Suppressor macrophage treated with lipopolysaccharide for 1 hour (primary cell): ENCODE data around the gene CD276.
"Not testable (repeated sequence)": the region's sequence is repeated elsewhere in the genome, so short reads cannot be mapped to it uniquely, and the experiment has no call there.

Source experiments
- DNase-seq, 3 donors: peaks; one replicate each; pipeline ENCODE4 v3.0.0-alpha.2; 2020 to 2022

The CD276 gene

DNA sequence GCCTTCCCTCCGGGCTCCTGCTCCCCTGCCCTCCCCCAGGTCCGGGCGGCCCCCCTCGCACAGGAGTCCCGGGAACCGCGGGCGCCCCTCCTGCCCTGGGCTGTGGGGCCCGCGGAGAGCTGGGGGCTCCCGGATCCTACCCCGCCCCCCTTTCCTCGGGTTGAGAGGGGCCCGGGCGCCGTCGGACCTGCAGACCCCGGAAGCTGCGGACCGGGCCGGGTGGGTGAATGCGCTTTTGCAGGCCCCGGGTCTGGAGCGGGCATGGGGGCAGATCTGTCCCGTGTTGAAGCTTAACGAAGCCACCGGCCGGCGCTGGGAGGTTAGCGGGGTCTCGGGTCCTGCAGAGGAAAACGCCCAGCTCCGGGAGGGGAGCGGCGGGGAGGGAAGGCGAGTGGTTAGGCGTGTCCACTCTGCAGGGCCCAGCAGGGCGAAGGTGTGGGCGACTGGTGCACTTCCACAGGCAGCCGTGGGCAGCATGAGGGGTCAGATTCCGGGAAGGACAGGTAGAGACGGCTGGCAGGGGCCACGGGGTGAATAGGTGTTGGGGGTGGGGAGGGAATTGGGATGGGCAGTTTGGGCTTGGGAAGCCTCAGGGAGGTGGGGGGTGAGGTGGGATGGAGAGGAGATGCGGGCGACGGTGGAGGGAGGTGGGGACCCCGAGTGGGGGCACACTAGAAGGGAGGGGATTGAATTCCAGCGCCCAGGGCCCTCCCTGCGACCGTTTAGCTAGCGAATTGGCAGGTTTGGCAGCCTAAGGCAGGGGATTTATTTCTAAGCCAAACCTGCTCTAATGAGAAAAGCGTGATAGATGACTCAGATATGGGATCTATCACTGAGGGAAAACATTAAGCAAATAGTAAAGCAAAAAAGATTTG is 635 bp downstream of the CD276 start:
- DNase-seq, result peak in 1 of 3 donors; percentile 57

- no peak for DNase-seq
Measured at GRCh38 chr15:73685981-73686380, 1.8 kb downstream of the CD276 start.

- peak; percentile 92 to 97 (median 96) for DNase-seq
Measured at GRCh38 chr15:73686781-73687256, 2.6 kb downstream of the CD276 start.

DNA sequence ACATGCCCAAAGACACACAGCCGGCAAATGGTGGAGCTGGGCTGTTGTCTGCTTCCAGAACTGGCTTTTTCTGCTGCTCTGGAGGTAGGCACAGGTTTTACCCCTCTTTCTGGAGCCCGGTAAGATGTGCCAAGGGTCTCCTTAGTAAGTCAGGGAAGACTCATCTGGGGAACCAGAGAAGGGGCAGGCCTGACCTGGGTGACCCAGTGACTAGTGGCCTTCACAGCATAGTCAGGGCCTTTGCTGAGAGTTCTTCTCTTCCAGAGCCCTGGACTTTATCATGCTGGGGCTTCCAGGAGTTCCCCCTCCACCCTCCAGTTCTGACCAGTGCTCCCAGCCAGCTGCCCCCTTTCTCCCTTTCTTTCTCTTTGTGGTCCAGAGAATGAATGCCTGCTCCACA is 3.2 kb downstream of the CD276 start:
- DNase-seq, result peak in 2 of 3 donors; percentile 58 to 60

DNA sequence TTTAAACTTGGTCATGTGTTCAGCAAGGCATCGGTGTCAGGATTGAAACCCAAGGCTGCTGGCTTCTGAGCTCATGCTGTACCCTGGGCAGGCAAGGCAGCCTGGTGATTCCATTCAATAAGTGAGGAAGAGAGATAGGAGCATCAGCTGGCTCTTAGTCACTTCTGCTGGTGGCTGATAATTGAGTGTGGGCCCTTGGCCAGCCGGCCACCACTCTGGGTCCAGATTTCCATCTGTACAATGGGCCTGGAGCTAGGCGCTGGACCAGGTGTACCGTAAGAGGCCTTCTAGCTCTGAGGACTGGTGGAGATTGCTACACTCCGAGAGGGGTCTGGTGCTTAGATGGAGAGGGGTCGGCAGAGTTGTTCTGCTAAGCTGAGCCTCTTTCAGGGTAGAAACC is 4.3 kb downstream of the CD276 start:
- peak; percentile 76 to 81 (median 76) for DNase-seq

DNA sequence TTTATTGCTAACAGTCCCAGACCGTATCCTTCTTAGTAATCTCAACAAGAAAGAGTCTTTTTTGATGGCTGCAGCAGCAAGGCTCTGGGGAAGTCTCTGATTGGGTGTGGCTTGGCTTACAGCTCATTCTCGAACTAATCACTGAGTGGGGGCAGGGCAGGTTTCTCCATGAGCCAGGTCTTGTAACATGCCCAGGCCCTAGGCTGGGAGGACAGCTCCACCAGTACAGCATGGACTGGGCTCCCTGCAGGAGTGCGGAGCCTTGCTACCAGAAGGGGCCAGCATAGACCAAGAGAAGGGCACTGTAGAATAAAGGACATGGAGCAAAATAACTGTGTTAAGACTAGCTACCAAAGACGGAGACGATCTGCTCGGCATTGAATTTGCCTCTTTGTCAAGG is 7.2 kb downstream of the CD276 start:
- DNase-seq, result peak; percentile 46 to 57 (median 50)

DNA sequence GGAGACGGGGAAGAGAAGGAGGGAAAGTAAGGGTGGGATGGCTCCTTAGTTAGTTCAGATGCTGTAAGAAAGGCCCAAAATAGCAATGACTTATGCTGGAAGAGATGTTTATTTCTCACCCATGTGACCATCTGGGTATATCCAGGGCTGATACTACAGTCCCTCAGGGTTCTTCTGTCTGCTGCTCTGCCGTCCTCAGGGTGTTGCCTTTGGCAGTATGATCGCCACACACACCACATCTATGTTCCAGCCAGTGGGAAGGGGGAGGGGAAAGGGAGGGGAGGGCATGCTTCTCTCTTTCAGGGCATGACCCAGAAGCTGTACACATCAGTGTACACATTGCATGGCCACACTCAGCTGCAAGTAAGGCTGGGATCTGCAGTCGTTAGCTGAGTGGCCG is 10.2 kb downstream of the CD276 start:
- no peak for DNase-seq

DNA sequence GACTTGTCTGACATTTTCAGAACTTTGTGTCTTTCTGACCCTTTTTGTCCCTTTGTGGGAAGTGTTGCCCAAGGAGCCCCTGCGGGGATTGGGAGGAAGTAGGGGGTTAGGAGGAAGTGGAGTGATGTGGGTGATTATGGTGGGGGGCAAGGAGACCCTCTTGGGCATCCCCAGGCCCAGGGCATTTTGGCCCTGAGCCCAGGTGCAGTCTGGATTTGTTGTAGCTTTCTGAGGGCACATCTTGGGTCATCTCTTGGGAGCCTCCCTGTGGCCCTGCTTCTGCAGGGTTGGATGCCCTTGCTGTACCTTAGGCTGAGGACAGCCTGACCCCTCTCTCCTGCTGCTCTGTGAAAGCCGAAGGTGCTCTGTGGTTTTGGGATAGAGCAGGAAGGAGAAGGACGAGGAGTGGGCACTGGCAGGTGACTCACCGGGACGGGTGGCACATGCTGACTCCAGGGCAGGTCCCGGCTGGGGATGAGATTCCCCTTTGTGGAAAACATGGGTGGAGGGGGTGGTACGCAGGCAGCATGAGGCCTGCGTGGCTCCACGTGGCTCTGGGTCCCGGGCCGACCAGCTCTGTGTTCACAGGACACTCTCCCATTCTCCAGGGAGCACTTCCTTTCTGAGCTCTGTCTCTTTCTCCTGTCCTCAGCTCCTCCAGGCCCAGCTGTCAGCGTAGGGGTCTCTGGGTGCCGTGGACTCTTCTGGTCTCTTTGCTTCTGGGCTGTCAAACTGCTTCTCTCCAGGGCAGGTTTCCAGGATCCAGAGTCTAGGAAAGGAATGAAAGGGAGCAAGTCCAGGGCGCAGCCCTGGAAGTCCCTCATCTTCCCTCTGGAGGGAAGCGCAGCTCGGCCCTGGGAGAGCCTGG is 11.8 kb downstream of the CD276 start:
- peak in 1 of 3 donors; percentile 41 for DNase-seq

DNA sequence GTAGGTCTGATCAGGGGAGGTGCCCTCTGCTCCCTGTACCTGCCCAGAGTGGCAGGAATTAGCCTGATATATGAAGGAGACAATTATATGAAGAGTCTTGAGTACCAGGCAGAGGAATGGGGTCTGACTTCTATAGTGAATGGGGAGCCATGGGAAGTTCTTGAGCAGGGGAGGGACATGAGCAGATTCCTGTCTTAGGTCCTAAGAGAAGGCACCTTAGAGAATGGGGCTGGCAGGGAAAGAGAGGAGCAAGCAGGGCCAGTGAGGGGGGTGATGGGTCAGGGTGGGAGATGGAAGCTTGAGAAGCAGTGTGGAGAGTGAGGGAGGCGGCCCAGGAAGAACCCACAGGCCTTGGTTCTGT is 12.4 kb downstream of the CD276 start:
- no peak for DNase-seq

DNA sequence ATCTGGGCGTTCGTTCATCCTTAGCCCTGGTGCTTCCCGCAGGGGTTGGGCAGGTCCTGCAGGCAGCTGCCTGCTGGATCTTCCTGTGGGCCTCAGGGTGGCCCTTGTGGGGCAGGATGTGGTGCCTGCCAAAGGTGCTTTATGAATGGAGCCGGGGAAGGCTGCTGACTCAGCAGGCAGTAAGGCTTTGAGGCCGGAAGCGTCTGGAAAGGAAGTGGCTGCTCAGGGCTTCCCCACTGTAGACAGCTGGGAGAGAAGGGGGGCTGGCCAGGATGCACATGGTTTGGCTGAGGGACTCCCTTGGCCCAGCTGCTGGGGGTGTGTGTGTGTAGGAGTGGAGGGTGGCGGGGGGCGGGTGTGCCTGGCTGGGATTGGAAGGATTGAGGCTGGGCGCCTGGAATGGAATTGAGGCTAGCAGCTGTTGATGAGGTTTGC is 12.9 kb downstream of the CD276 start:
- peak; percentile 85 to 88 (median 86) for DNase-seq

DNA sequence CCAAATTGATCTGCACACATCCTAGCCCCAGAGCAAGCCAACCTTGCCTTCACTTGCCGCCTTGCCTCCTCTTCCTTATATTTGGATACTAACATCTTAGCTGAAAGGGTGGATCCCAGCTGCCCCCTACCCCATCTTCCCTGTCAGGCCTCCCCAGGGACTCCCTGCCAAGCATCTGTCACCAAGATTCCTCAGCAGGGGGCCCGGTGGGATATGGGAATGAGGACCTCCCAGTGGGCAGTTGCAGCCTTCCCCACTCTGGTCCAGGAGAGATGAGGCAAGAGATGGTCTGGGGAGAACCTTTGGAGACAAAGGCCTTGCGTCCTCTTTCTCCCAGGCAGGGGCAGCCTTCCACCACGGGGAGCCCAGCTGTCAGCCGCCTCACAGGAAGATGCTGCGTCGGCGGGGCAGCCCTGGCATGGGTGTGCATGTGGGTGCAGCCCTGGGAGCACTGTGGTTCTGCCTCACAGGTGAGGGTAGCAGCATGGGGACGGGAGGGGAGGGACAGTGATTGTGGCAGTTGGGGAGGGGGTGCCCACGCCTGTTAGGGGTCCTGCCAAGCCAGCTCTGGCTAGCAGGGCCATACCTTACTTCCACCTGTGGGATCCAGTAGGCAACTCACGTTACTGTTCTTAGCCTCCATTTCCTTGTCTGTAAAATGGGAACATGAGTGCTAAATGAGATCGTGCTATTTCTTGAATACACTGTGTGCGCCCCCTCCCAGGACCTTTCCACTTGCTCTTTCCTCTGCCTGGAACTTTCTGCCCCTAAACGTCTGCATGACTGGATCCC is 15.3 kb downstream of the CD276 start:
- DNase-seq, result no peak

- DNase-seq, result peak; percentile 88 to 93 (median 90)
Measured at GRCh38 chr15:73700041-73700842, 16.1 kb downstream of the CD276 start.

GRCh38 chr15:73702311-73703239 is 18.4 kb downstream of the CD276 start:
- DNase-seq, result not testable (repeated sequence)

DNA sequence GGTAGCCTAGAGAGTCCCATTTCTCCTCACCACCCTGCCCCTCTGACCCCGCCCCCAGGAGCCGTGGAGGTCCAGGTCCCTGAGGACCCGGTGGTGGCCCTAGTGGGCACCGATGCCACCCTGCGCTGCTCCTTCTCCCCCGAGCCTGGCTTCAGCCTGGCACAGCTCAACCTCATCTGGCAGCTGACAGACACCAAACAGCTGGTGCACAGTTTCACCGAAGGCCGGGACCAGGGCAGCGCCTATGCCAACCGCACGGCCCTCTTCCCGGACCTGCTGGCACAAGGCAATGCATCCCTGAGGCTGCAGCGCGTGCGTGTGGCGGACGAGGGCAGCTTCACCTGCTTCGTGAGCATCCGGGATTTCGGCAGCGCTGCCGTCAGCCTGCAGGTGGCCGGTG is 19.4 kb downstream of the CD276 start:
- DNase-seq, result not testable (repeated sequence)

GRCh38 chr15:73704142-73704868 is 20.1 kb downstream of the CD276 start:
- not testable (repeated sequence) for DNase-seq

DNA sequence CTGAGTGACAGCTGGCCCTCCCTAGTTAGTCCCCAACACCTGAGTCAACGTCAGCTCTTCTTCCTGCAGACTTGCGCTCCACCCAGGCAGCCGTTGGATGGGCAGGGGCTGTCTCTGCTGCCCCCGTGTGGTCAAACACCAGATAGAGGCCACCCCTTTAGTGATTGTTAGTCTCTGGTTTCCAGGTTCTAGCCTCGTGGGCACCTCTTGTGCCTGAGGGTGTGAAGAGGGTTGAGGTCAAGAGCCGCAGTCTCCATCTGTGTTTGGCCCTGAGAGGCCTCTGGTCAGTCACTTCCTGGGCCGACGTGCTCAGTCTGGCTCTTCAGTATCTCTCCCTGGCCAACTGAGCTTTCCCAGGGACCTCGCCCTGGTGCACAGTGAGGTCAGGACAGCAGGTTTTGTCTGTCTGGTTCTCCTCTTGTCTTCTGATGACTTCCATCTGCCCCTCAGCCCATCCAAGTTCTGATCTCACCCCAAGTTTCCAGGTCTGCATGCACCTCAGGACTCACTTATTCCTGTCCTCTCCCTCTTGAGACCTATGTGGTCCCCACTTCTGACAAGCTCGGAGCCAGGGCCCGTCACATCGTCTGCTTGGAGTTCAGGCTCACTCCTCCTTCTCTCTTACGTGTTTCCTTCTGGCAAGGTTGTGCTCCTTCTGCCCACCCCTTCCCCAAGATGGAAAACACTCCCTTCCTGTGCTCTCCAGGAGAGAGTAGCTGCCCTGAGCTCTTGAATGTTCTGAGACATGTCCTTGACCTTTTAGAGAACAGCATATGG is 20.9 kb downstream of the CD276 start:
- peak; percentile 62 to 81 (median 71) for DNase-seq

GRCh38 chr15:73708691-73709090 is 24.5 kb downstream of the CD276 start:
- DNase-seq, result no peak

GRCh38 chr15:73709241-73709640 is 25.1 kb downstream of the CD276 start:
- DNase-seq, result no peak

DNA sequence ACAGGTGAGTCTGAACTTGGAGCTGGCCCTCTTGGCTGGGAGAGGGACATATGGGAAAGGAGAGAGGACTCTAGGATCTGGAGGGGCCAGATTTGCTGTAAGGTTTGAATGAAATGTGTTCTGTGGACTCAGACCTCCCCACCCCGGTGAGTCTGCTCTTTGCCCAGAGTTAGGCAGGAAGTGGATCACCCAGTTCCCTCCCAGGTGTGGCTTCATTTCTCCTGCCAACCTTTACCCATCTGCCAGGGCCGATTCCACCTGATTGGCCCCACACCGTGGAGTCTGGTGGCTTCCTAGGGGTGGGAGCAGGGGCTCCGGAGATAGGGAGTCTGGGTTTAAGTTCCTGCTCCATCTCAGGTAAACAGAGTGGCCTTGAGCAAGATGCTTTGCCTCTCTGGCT is 25.5 kb downstream of the CD276 start:
- DNase-seq, result no peak
